Caco-2 (cell line): ENCODE measurements around the gene EIF2S1. TPM values are rescaled to one million over a fixed set of nuclear protein-coding genes. Genes with fewer than 3 reads are reported as not detected.
"Not testable (repeated sequence)": the region's sequence is repeated elsewhere in the genome, so short reads cannot be mapped to it uniquely, and the experiment has no call there.

ENCODE experiments used
- BruUV-seq: library from RNA; stranded (reverse); fragments of 400-500 nt; replicated peaks from 2 replicates; lab custom pipeline; 2021; lab: Mats Ljungman, UMichigan
- CTCF ChIA-PET: fragments of 300-600 bp; sonication (Branson Sonifier 250); formaldehyde crosslinking; loops from one replicate; lab custom pipeline; 2022; ENCODE audit warnings: antibody characterized with exemption; lab: Charles Lee
- POLR2A ChIA-PET: fragments of 300-600 bp; sonication (Branson Sonifier 250); formaldehyde crosslinking; loops from one replicate; lab custom pipeline; 2022; ENCODE audit warnings: antibody characterized with exemption; lab: Charles Lee
- DNase-seq, 2 experiments: peaks; one replicate each; pipeline versions ENCODE4 v3.0.0 to v3.0.0-alpha.2; 2020 to 2022
- H3K27me3 ChIP-seq: replicated peaks from 2 replicates; pipeline ENCODE4 v1.6.0; 2011; ENCODE audit warnings: low read length; ENCODE audit not compliant: control insufficient read depth, insufficient read depth
- H3K36me3 ChIP-seq: 2 replicates; pipeline ENCODE4 v1.5.1; 2011; ENCODE audit warnings: low read length; ENCODE audit not compliant: control insufficient read depth, insufficient read depth
- H3K4me1 ChIP-seq: fragments of 250-450 bp; sonication (Bioruptor Pico); 2 replicates; pipeline ENCODE4 v1.5.1; 2020; ENCODE audit warnings: mild to moderate bottlenecking
- H3K4me3 ChIP-seq: 2 replicates; pipeline ENCODE4 v1.5.1; 2011; ENCODE audit warnings: low read depth, mild to moderate bottlenecking, control low read depth, low read length
- H3K9me3 ChIP-seq: fragments of 250-450 bp; sonication (Bioruptor Pico); 2 replicates; pipeline ENCODE4 v1.5.1; 2020; ENCODE audit warnings: mild to moderate bottlenecking, moderate library complexity
- H3K27ac Mint-ChIP-seq: one replicate; pipeline ENCODE4 v1.8.0; 2022; ENCODE audit warnings: mixed read lengths; ENCODE audit not compliant: unreplicated experiment
- H3K27me3 Mint-ChIP-seq: one replicate; pipeline ENCODE4 v1.8.0; 2022; ENCODE audit warnings: mixed read lengths; ENCODE audit not compliant: insufficient read depth, unreplicated experiment
- H3K36me3 Mint-ChIP-seq: one replicate; pipeline ENCODE4 v1.8.0; 2022; ENCODE audit warnings: mild to moderate bottlenecking, mixed read lengths; ENCODE audit not compliant: insufficient read depth, unreplicated experiment
- H3K4me1 Mint-ChIP-seq: one replicate; pipeline ENCODE4 v1.8.0; 2022; ENCODE audit warnings: low read depth, mixed read lengths; ENCODE audit not compliant: unreplicated experiment
- H3K4me3 Mint-ChIP-seq: one replicate; pipeline ENCODE4 v1.8.0; 2022; ENCODE audit warnings: mild to moderate bottlenecking, moderate library complexity, mixed read lengths; ENCODE audit not compliant: unreplicated experiment
- H3K9me3 Mint-ChIP-seq: one replicate; pipeline ENCODE4 v1.8.0; 2022; ENCODE audit warnings: mixed read lengths; ENCODE audit not compliant: unreplicated experiment
- intact Hi-C: fragments of 100-400 bp; cut with micrococcal nuclease; formaldehyde crosslinking; loops from one replicate; pipeline ENCODE4 v1.10.0; 2022; ENCODE audit not compliant: unreplicated experiment
- total RNA-seq: library from RNA; stranded (reverse); gene quantifications from 2 replicates; pipeline ENCODE4 v1.2.3, GENCODE V29; 2022
- TF ChIP-seq, protein P1 (sequence below), 2 experiments: fragments of 200-600 bp in 1 of 2; IDR thresholded peaks; 1 replicate in 1 of 2; 2 replicates in 1 of 2; pipeline versions ENCODE4 v1.5.1 to v1.8.0; 2011 to 2022; ENCODE audit warnings: antibody characterized with exemption in 1 of 2, control low read depth in 1 of 2, inconsistent platforms in 1 of 2, low read depth in 1 of 2, low read length in 1 of 2, mild to moderate bottlenecking in 1 of 2, moderate library complexity in 1 of 2; ENCODE audit not compliant: insufficient read depth in 1 of 2, severe bottlenecking in 1 of 2, unreplicated experiment in 1 of 2

The EIF2S1 gene
- total RNA-seq, 1 experiment from 2014 or later, result 144 TPM

- H3K4me1 Mint-ChIP-seq, result peaks cover 23% of the 10 kb centered on the region
- DNase-seq, result no peak
- no peaks in the 10 kb centered on the region for H3K27me3 Mint-ChIP-seq
- ChIA-PET POLR2A (no interaction called here), CTCF (no interaction called here)
- Histone ChIP-seq H3K9me3 (no peaks in the 10 kb centered on the region), H3K27me3 (no peaks in the 10 kb centered on the region), H3K4me1 (peaks cover 25% of the 10 kb centered on the region), H3K4me3 (no peak overlapping the region), H3K36me3 (no peaks in the 10 kb centered on the region)
- H3K36me3 Mint-ChIP-seq, result no peaks in the 10 kb centered on the region
- intact Hi-C loops, result no loop called here
- H3K4me3 Mint-ChIP-seq, result no peak overlapping the region
- TF ChIP-seq, protein P1, sequence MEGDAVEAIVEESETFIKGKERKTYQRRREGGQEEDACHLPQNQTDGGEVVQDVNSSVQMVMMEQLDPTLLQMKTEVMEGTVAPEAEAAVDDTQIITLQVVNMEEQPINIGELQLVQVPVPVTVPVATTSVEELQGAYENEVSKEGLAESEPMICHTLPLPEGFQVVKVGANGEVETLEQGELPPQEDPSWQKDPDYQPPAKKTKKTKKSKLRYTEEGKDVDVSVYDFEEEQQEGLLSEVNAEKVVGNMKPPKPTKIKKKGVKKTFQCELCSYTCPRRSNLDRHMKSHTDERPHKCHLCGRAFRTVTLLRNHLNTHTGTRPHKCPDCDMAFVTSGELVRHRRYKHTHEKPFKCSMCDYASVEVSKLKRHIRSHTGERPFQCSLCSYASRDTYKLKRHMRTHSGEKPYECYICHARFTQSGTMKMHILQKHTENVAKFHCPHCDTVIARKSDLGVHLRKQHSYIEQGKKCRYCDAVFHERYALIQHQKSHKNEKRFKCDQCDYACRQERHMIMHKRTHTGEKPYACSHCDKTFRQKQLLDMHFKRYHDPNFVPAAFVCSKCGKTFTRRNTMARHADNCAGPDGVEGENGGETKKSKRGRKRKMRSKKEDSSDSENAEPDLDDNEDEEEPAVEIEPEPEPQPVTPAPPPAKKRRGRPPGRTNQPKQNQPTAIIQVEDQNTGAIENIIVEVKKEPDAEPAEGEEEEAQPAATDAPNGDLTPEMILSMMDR (IDR thresholded peaks at IDR 0.05; ENCODE audit: insufficient read depth in 1 of 2, low read depth in 1 of 2, low read length in 1 of 2, severe bottlenecking in 1 of 2, unreplicated experiment in 1 of 2), result no peak
- BruUV-seq, result no TSS peak
- no peak overlapping the region for H3K27ac Mint-ChIP-seq
- no peaks in the 10 kb centered on the region for H3K9me3 Mint-ChIP-seq
These were observed 54.0 kb downstream of the EIF2S1 start for GRCh38 chr14:67413806-67414769.

GRCh38 chr14:67415610-67416009, 55.5 kb downstream of the EIF2S1 start:
- H3K27me3 Mint-ChIP-seq, H3K9me3 Mint-ChIP-seq, CTCF ChIA-PET, BruUV-seq, H3K27me3 ChIP-seq, H3K4me3 ChIP-seq, H3K36me3 Mint-ChIP-seq, POLR2A ChIA-PET, H3K9me3 ChIP-seq, H3K4me3 Mint-ChIP-seq, DNase-seq, intact Hi-C loops, H3K27ac Mint-ChIP-seq, H3K36me3 ChIP-seq: not testable (repeated sequence)
- H3K4me1 ChIP-seq, result peaks cover 22% of the 10 kb centered on the region
- peaks cover 17% of the 10 kb centered on the region for H3K4me1 Mint-ChIP-seq

- no peak for DNase-seq
- no peaks in the 10 kb centered on the region for H3K9me3 ChIP-seq
- Mint-ChIP-seq H3K27me3 (no peaks in the 10 kb centered on the region), H3K9me3 (no peaks in the 10 kb centered on the region), H3K27ac (no peak overlapping the region), H3K4me1 (peaks cover 12% of the 10 kb centered on the region), H3K4me3 (no peak overlapping the region), H3K36me3 (no peaks in the 10 kb centered on the region)
- peaks cover 21% of the 10 kb centered on the region for H3K4me1 ChIP-seq
- H3K4me3 ChIP-seq, result no peak overlapping the region
- CTCF ChIA-PET, result no interaction called here
- TF ChIP-seq, protein P1 (IDR thresholded peaks at IDR 0.05; ENCODE audit: insufficient read depth in 1 of 2, low read depth in 1 of 2, low read length in 1 of 2, severe bottlenecking in 1 of 2, unreplicated experiment in 1 of 2), result no peak
- no peaks in the 10 kb centered on the region for H3K27me3 ChIP-seq
- POLR2A ChIA-PET, result no interaction called here
- H3K36me3 ChIP-seq, result no peaks in the 10 kb centered on the region
- intact Hi-C loops, result no loop called here
- BruUV-seq, result no TSS peak
These were observed 56.0 kb downstream of the EIF2S1 start for GRCh38 chr14:67416085-67416484.
